Inferior parietal cortex (tissue), 1 donor: ENCODE measurements around the gene SLC35B3.
"Not testable (repeated sequence)": the region's sequence is repeated elsewhere in the genome, so short reads cannot be mapped to it uniquely, and the experiment has no call there.

Experiments used
- DNase-seq: peaks from one replicate; pipeline ENCODE4 v3.0.0-alpha.2; 2016; ENCODE audit errors: extremely low spot score

Gene SLC35B3

DNA sequence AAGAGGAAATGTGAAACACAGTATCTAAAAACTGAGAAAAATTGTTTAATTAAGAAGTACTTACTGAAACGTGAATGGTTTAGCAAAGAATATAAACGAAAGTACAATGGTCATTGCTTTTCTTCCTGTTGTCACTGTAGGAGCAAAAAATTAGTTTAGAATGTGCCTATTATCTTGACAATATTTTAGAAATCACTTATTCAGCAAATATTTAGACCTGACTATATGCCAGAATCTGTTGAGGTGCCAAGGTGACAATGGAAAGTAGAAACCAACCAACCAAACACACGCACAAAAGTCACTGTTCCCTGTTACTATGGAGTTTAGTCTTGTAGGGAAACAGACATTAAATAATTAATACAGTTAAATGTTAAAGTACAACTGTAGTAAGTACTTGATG is 20.5 kb downstream of the SLC35B3 start:
- no peak for DNase-seq

DNA sequence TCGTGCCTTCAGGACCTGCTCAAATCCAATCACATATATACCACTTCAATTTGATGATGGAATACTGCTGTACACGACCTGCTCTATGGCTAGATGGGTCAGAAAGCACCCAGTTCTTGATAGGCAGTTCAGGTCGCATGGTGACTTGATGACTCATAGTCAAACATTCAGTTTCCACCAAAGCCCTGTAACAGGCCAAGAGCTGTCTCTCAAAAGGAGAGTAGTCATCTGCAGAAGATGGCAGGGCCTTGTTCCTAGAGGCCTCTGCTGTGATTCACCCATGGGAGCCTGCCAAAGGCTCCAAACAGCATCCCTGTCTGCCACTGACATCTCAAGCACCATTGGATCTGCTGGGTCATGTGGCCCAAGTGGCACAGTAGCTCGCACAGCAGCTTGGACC is 29.4 kb downstream of the SLC35B3 start:
- not testable (repeated sequence) for DNase-seq

DNA sequence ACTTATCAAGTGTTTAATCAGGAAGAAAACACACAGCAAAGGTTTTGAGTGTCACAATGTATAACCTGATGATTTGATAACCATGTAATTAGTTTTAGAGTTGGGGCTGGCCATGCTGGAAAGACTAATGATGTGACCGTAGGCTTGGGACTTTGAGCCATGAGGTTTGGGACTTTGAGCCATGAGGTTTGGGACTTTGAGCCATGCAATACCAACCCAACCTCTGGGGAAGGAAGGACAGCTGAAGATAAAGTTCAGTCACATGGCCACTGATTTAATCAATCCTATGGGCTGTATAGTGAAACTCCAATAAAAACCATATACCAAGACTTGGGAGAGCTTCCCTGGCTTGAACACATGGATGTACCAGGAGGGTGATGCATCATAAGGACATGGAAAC is 32.8 kb downstream of the SLC35B3 start:
- no peak for DNase-seq

DNA sequence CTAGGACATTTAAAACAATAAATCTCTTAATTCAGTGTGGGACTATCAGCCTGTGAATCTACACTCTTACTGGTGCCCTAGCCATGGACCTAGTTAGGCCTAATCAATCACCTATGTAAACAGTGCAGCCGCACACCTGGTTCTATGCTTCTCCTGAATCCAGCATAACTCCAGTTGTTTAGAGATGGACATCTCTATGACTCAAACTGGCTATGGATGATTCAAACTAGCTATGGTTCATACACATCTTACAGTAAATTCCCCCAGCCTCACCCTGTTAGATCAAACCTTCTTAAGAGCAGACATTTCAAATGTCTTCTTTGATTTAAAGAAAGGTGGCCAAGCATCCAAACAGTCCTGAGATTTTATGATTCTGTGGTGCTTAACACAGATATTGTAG is 34.7 kb downstream of the SLC35B3 start:
- DNase-seq, result no peak

DNA sequence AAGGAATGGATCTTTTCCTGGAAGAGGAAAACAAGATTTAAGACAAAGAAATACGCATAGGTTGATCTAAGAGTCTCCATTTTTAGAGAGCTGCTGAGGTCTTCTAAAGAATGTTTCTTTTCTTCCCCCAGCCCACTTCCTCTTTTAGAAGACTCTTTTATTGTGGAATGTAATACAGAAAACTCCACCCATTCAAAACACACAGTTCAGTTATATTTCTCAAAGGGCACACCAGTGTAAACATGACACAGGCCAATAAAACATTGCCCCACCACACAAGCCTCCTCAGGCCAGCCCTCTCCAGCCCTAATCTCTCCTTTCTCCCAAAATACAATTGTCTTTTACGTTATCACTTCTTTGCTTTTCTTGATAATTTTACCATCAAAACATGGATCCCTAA is 42.8 kb downstream of the SLC35B3 start:
- no peak for DNase-seq

DNA sequence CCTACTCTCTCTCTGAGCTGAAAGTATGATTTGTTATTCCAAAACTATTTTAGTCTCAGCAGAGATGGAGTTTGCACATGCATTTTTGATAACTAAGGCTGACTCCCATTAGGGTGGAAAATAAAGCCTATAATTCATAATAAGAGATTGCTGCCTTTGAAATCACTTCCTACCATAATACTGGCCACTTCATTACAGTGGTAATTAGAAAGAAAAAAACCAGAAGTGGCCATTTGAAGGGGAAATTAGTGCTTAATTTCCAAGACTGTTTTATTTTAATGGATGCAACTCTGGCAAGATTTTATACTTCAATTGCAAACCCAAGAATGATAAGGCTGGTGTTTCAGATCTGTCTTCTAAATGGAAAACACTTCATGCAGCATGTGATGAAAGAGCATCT is 43.4 kb downstream of the SLC35B3 start:
- DNase-seq, result no peak

DNA sequence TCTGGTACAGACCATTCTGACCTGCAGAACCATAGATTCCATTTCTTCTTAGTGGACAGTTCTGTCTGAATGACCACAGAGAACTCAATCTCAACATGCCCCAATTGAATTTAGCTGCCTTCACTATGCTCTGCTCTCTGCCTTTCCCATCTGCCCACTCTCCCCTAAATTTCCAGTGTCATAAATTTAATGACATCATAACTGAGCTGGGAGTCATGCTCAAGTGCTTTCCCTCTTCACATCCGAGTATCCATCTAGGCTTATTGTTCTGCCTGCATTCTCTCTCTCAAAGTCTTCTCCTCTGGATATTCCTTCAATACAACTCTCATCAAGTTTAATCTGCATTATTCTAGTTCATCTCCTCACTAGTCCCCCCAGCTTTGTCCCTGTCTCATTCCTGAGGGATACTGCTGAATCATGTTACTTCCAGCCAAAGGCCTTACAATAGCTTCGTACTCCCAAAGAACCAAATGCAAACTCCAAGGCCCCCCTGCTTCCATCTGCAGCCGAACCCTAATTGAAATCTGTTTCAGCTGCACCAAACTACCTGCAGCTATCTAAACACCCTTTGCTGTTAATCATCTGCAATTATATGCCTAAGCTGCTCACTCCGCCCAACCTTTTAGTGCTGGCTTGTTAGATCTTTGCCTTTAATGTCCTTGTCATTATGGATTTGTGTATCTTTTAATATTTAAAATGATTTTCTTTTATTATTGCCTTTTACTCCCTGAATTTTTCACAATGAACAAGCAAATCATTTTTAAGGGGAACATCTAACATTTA is 46.1 kb downstream of the SLC35B3 start:
- no peak for DNase-seq

DNA sequence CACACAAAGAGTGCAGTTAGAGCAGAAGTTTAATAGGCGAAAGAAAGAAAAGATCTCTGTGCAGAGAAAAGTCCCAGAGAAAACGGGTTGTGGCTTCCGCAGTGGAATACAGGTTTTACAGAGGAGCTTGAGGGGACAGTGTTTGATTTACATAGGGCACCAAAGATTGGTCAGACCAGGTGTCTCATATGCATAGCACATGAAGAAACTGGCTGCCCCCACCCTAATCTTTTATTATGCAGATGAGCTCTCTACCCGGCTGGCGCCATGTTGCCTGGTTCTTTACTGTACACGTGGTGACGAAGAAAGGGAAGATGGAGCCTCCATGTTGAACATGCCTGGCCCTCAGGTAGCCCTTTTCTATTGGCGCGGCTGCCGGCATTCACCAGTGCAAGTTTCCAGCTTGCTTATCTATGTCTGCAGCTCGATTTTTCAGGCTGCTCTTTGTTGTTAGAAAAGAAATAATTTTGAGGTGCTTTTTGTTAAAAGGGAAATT is 47.4 kb downstream of the SLC35B3 start:
- DNase-seq, result no peak

DNA sequence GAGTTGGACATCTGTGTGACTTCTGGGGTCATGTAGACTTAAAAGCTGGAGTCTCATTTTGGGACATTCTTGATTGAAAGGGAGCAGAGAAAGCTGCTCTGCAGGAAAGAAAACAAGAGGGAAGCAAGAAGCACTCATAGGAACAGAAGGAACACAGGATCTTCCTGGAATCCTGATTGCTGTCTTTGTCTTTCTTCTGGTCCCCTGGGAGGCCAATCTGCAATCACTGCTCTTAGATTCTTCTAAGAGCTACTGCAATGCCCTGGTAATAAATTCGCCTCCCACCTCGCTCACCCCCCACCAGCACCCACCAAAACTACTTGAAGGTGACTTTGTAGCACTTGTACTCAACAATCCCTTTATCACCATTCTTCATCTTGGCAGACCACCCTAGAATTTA is 51.8 kb downstream of the SLC35B3 start:
- DNase-seq, result no peak

DNA sequence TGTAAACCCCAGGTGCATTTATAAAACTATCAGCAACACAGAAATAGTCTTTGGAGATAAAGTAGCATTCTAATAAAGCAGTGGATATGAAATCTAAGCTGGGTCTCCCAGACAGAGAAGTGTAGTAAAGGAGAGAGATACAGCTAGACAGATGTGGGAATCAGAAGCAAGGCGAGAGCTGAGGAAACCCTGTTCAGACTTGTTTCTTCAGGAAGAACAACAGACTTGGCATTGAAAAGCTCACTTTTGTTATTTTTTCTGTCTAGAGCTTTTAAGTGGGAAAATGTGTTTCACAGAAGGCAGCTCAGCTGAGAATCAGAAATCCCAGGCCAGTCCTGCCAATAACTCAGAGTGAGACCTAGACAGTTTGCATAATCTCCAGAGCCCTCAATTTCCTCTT is 52.9 kb downstream of the SLC35B3 start:
- no peak for DNase-seq

DNA sequence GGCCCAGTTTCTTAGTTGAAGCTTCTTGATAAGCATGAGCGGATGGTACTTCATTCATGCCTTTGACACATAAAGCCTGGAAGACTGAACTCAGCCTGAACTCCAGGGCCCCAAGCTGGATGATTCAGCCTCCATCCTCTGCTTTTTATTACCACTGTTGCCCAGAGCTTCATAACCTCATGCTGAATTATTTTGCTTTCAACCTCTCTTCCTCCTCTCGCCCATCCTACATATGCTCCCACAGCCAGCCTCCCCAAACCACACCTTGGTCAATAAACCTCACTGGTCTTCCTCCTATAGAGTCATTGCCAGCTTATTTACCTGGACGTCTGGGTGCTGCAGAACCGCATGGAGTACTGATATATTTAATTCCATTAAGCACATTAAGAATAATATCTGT is 59.4 kb downstream of the SLC35B3 start:
- DNase-seq, result no peak
